Vagina (tissue), 2 donors: Measurements from ENCODE around the gene ADGRL2. TPM values are rescaled to one million over a fixed set of nuclear protein-coding genes. Genes with fewer than 3 reads are reported as not detected.

Experiments
- DNase-seq, 2 donors: peaks; one replicate each; pipeline ENCODE4 v3.0.0-alpha.2; 2017; ENCODE audit errors: extremely low spot score in 2 of 2
- H3K27ac ChIP-seq: fragments of 200-600 bp; sonication (generic); one replicate; pipeline ENCODE4 v1.5.1; 2019
- H3K27me3 ChIP-seq: fragments of 200-600 bp; sonication (generic); one replicate; pipeline ENCODE4 v1.5.1; 2019
- H3K36me3 ChIP-seq, 2 donors: fragments of 200-600 bp; sonication (generic); one replicate each; pipeline ENCODE4 v1.5.1; 2017 to 2019
- H3K4me1 ChIP-seq: fragments of 200-600 bp; sonication (generic); one replicate; pipeline ENCODE4 v1.5.1; 2019
- H3K4me3 ChIP-seq, 2 donors: fragments of 200-600 bp; sonication (generic); 1 replicate in 1 of 2; 2 replicates in 1 of 2; pipeline ENCODE4 v1.5.1; 2016 to 2019
- H3K9me3 ChIP-seq: fragments of 200-600 bp; sonication (generic); one replicate; pipeline ENCODE4 v1.5.1; 2019
- POLR2A ChIP-seq, 2 donors: fragments of 450-650 bp; IDR thresholded peaks; one replicate each; pipeline ENCODE4 v1.6.1; 2017; ENCODE audit warnings: antibody characterized with exemption in 2 of 2, mild to moderate bottlenecking in 2 of 2, moderate library complexity in 2 of 2
- POLR2AphosphoS5 ChIP-seq, 2 donors: sonication (generic); formaldehyde crosslinking; IDR thresholded peaks; one replicate each; pipeline ENCODE4 v1.9.0; 2017; ENCODE audit warnings: antibody characterized with exemption in 2 of 2, mild to moderate bottlenecking in 2 of 2, low read depth in 1 of 2; ENCODE audit not compliant: insufficient read depth in 1 of 2
- intact Hi-C: fragments of 100-400 bp; cut with DNase I; formaldehyde crosslinking; loops from one replicate; pipeline ENCODE4 v1.15.1; 2023
- total RNA-seq: library from RNA; depleted of rRNA; stranded (reverse); fragments of >200 nt; gene quantifications from one replicate; pipeline ENCODE4 v1.2.3, GENCODE V29; 2016
- TF ChIP-seq, protein P1 (sequence below), 3 experiments: fragments of 450-650 bp in 2 of 3; fragments of 200-600 bp in 1 of 3; sonication (generic) in 1 of 3; IDR thresholded peaks; one replicate each; pipeline ENCODE4 v1.5.1; 2017 to 2019; ENCODE audit warnings: antibody characterized with exemption in 3 of 3, mild to moderate bottlenecking in 2 of 3, moderate library complexity in 2 of 3

The ADGRL2 gene
- total RNA-seq, 1 donor from 2014 or later = 68.0 TPM

DNA sequence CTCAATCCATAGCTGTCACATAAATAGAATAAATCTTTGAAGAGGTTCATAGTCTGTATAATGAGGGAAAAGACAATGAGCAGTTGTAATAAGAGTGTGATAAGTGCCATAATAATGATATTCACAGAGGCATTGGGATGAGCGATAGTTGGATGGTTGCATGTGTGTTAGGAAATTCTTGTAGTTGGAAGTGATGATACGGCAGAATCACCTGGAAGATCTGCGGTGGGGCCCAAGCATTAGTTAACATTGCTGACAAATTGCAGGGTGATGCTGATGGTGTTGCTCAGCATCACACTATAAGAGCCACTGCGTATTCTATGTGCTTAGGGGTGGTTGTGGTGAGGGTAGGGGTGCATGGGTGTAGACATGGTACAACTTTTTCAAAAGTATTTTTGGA, 41.1 kb downstream of the ADGRL2 start:
- intact Hi-C loops = no loop called here
- no peak for TF ChIP-seq POLR2A (IDR thresholded peaks at IDR 0.05)
- no peaks in the 10 kb centered on the region for H3K9me3 ChIP-seq
- no peak overlapping the region for H3K27ac ChIP-seq
- peaks cover 0 to 7% of the 10 kb centered on the region in 2 donors for H3K36me3 ChIP-seq
- H3K4me1 ChIP-seq = peaks cover under 1% of the 10 kb centered on the region
- no peaks in the 10 kb centered on the region for H3K27me3 ChIP-seq
- H3K4me3 ChIP-seq = no peak overlapping the region
- DNase-seq = no peak

DNA sequence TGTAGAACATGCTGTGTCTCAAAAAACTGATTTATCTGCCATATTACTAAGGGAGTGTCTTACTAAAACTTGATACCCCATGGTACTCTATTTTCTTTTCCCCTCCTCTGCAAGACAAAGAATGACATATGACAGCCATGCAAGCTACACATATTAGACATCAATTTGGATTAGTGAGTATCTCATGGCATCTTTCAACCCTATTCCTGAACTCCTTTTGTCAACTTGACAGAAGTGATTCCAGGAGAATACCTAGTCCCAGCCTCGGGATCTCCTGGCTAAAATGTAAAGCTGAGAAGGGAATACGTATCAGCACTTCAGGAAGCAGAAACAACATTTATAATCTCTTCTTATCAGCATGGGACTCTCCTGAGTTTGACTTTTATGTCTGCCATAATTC, 43.7 kb downstream of the ADGRL2 start:
- Histone ChIP-seq H3K36me3 (peaks cover 0 to 7% of the 10 kb centered on the region in 2 donors), H3K9me3 (no peaks in the 10 kb centered on the region)
- TF ChIP-seq, protein P1, sequence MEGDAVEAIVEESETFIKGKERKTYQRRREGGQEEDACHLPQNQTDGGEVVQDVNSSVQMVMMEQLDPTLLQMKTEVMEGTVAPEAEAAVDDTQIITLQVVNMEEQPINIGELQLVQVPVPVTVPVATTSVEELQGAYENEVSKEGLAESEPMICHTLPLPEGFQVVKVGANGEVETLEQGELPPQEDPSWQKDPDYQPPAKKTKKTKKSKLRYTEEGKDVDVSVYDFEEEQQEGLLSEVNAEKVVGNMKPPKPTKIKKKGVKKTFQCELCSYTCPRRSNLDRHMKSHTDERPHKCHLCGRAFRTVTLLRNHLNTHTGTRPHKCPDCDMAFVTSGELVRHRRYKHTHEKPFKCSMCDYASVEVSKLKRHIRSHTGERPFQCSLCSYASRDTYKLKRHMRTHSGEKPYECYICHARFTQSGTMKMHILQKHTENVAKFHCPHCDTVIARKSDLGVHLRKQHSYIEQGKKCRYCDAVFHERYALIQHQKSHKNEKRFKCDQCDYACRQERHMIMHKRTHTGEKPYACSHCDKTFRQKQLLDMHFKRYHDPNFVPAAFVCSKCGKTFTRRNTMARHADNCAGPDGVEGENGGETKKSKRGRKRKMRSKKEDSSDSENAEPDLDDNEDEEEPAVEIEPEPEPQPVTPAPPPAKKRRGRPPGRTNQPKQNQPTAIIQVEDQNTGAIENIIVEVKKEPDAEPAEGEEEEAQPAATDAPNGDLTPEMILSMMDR (IDR thresholded peaks at IDR 0.05) = no peak
- TF ChIP-seq POLR2AphosphoS5 (IDR thresholded peaks at IDR 0.05; ENCODE audit: insufficient read depth in 1 of 2, low read depth in 1 of 2) (no peak), POLR2A (IDR thresholded peaks at IDR 0.05) (no peak)

DNA sequence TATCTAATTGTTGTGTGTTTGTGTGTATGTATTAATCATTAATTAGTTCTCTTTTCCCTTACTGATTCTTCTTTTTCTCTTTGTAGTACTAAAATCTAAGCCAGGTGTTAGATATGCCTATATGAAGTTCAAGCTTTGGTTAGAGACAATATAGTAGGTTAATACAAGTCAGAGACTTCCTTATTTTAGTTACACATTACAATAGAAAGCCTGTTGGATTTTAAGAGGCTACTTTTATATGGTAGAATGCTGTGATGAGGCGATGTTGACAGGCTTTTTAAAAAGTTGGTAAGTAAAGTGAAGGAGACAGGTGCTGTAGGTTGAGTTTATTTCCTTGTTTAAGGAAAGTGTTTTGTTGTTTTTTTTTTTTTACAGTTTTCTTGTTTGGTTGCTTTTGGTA, 45.9 kb downstream of the ADGRL2 start:
- intact Hi-C loops = no loop called here

More for the DNA sequence above, 43.7 kb downstream of the ADGRL2 start:
- Histone ChIP-seq H3K4me3 (no peak overlapping the region), H3K27me3 (no peaks in the 10 kb centered on the region), H3K27ac (no peak overlapping the region), H3K4me1 (no peaks in the 10 kb centered on the region)
- intact Hi-C loops = no loop called here
- DNase-seq = no peak

DNA sequence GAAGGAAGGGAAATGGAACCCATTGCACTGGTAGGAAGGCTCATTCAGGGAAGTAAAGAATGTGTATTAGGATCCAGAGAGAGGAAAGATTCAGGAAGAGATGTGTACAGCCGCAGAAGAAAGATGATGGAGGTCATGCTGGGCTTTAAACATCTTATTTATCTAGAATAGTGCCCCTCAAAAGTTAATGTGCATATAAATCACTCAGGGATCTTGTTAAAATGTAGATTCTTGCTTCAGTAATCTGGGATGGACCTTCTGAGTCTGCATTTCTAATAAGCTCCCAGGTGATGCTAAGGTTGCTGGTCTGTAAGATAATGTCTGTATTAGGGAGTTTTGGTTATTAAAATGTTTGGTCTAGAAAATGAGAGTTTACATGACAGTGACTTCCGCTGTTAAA, 46.3 kb downstream of the ADGRL2 start:
- intact Hi-C loops = no loop called here
- no peak overlapping the region for H3K4me3 ChIP-seq
- no peaks in the 10 kb centered on the region for H3K4me1 ChIP-seq
- H3K9me3 ChIP-seq = no peaks in the 10 kb centered on the region
- DNase-seq = no peak
- no peaks in the 10 kb centered on the region for H3K36me3 ChIP-seq
- TF ChIP-seq POLR2A (IDR thresholded peaks at IDR 0.05) (no peak), POLR2AphosphoS5 (IDR thresholded peaks at IDR 0.05; ENCODE audit: insufficient read depth in 1 of 2, low read depth in 1 of 2) (no peak)
- TF ChIP-seq, protein P1 (IDR thresholded peaks at IDR 0.05) = no peak
- no peak overlapping the region for H3K27ac ChIP-seq
- H3K27me3 ChIP-seq = no peaks in the 10 kb centered on the region

More for the DNA sequence above, 45.9 kb downstream of the ADGRL2 start:
- Histone ChIP-seq H3K4me1 (no peaks in the 10 kb centered on the region), H3K27me3 (no peaks in the 10 kb centered on the region), H3K27ac (no peak overlapping the region), H3K9me3 (no peaks in the 10 kb centered on the region), H3K4me3 (no peak overlapping the region), H3K36me3 (peaks cover 0 to 3% of the 10 kb centered on the region in 2 donors)
- no peak for DNase-seq
- TF ChIP-seq POLR2AphosphoS5 (IDR thresholded peaks at IDR 0.05; ENCODE audit: insufficient read depth in 1 of 2, low read depth in 1 of 2) (no peak), POLR2A (IDR thresholded peaks at IDR 0.05) (no peak)
- TF ChIP-seq, protein P1 (IDR thresholded peaks at IDR 0.05) = no peak

DNA sequence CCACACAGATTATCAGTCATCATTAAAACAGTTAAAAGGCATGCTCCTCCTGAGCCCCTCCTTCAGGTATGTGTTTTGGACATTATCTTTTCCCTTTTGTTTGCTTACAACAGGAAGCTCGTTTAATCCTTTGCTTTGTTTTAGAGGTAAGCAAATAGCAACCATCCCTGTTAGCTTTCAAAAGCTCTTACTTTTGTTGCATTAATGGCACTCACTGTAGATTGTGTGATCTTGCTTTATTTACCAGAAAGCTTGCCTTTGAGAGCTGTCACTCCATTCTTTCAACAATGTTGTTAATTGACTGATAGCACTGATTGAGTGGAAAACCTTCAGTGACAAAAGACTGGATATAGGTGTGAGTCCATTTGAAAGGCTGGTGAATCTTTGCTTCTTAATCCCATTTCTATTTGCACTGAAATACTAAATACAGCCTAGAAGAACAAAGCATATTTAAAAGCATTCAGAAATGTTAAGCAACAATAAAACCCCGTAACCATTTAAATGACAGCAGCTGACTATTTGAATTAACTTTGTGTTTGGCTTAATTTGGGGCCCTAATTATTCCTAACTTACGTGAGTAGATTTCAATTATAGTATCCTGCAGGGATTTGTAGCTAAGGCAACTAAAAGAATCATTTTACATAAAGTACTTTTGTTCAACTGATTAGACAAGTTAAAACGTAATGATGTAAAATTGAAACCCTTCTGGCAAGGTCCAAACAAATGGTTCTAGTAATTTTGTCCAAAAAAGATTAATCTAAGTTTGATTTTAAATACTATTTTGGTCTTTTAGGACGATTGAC, 48.3 kb downstream of the ADGRL2 start:
- no peaks in the 10 kb centered on the region for H3K4me1 ChIP-seq
- H3K27ac ChIP-seq = no peak overlapping the region
- intact Hi-C loops = no loop called here
- no peak for DNase-seq
- no peak overlapping the region for H3K4me3 ChIP-seq
- TF ChIP-seq POLR2A (IDR thresholded peaks at IDR 0.05) (no peak), POLR2AphosphoS5 (IDR thresholded peaks at IDR 0.05; ENCODE audit: insufficient read depth in 1 of 2, low read depth in 1 of 2) (no peak)
- TF ChIP-seq, protein P1 (IDR thresholded peaks at IDR 0.05) = no peak
- no peaks in the 10 kb centered on the region for H3K9me3 ChIP-seq
- H3K27me3 ChIP-seq = no peaks in the 10 kb centered on the region
- H3K36me3 ChIP-seq = no peaks in the 10 kb centered on the region
